T-helper 2 cell (primary cell): ENCODE results near the gene BLID.

Experiments used
- DNase-seq, 5 experiments: peaks; one replicate each; pipeline versions ENCODE4 v3.0.0 to v3.0.0-alpha.2; 2012 to 2022

Gene BLID

GRCh38 chr11:122103726-122104125, 12.3 kb downstream of the BLID start:
- DNase-seq = no peak

- no peak for DNase-seq
Measured at GRCh38 chr11:122103321-122103720, 12.7 kb downstream of the BLID start.

- DNase-seq = no peak
Measured at GRCh38 chr11:122102426-122102825, 13.6 kb downstream of the BLID start.

- no peak for DNase-seq
Measured at GRCh38 chr11:122101625-122102291, 14.3 kb downstream of the BLID start.

GRCh38 chr11:122100756-122101080, 15.3 kb downstream of the BLID start:
- DNase-seq = no peak

GRCh38 chr11:122100037-122100755, 15.8 kb downstream of the BLID start:
- DNase-seq = peak in 1 of 5 experiments; percentile 0

- DNase-seq = no peak
Measured at GRCh38 chr11:122099374-122100036, 16.5 kb downstream of the BLID start.

GRCh38 chr11:122098261-122098980, 17.6 kb downstream of the BLID start:
- DNase-seq = no peak

GRCh38 chr11:122097419-122098001, 18.5 kb downstream of the BLID start:
- no peak for DNase-seq

- DNase-seq = no peak
Measured at GRCh38 chr11:122096272-122097112, 19.5 kb downstream of the BLID start.

- no peak for DNase-seq
Measured at GRCh38 chr11:122095681-122096262, 20.2 kb downstream of the BLID start.

GRCh38 chr11:122094836-122095235, 21.2 kb downstream of the BLID start:
- DNase-seq = no peak

GRCh38 chr11:122093731-122094275, 22.2 kb downstream of the BLID start:
- no peak for DNase-seq

- no peak for DNase-seq
Measured at GRCh38 chr11:122091835-122092234, 24.2 kb downstream of the BLID start.

- DNase-seq = no peak
Measured at GRCh38 chr11:122089111-122089510, 26.9 kb downstream of the BLID start.

GRCh38 chr11:122085712-122086111, 30.3 kb downstream of the BLID start:
- DNase-seq = no peak

GRCh38 chr11:122085264-122085663, 30.8 kb downstream of the BLID start:
- DNase-seq = no peak

GRCh38 chr11:122082205-122082604, 33.8 kb downstream of the BLID start:
- DNase-seq = no peak

- no peak for DNase-seq
Measured at GRCh38 chr11:122081073-122081472, 34.9 kb downstream of the BLID start.

GRCh38 chr11:122077459-122077858, 38.6 kb downstream of the BLID start:
- DNase-seq = no peak

- DNase-seq = no peak
Measured at GRCh38 chr11:122076512-122077120, 39.4 kb downstream of the BLID start.
